NOMO-1 (cell line): ENCODE measurements around the gene NPHP4.

ENCODE experiments used
- DNase-seq, 2 experiments: peaks; one replicate each; lab custom pipeline; 2025; ENCODE audit not compliant: unreplicated experiment in 2 of 2; lab: John Stamatoyannopoulos, UW

NPHP4 gene

DNA sequence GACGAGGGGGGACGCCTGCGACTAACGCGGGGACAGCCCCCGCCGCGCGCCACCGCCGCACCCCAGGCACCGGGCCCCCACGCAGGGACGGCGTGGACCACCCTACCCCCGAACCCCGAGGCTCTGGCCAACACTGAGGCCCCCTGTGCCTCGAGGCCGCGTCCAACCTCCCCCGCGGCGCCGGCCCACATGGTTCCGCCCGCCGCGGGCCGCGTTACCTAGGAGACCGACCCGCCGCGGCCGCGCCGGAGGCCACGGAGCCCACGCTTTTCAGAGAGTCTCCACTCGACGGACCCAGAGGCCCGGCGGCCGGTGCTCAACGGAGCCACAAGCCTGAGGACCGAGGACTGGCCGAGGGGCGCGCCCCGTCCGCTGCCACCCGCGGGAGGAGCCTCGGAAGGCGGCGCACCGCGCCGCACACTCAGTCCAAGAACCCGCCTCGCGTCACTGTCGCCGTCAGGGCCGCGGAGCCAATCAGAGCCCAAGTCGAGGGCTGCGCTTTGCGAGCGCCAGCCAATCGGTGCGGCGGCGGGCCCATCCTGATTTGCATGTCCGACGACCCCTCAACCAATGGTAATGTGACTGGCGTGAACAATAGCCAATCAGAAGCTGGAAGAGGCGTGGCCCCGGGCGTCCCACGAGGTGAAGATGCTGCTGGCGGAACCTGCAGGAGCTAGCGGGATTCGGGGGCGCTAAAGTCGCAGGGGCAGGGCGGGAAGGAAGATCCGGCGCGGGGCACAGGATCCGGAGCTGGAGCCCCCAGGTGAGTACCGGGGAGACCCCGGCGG, at the start of gene NPHP4:
Gene NPHP4 (minus strand): TSS at position 400 of the 788 bp plus-strand sequence. CDS start 6,136 bp downstream, outside the sequence.
- DNase-seq = peak; percentile 99

DNA sequence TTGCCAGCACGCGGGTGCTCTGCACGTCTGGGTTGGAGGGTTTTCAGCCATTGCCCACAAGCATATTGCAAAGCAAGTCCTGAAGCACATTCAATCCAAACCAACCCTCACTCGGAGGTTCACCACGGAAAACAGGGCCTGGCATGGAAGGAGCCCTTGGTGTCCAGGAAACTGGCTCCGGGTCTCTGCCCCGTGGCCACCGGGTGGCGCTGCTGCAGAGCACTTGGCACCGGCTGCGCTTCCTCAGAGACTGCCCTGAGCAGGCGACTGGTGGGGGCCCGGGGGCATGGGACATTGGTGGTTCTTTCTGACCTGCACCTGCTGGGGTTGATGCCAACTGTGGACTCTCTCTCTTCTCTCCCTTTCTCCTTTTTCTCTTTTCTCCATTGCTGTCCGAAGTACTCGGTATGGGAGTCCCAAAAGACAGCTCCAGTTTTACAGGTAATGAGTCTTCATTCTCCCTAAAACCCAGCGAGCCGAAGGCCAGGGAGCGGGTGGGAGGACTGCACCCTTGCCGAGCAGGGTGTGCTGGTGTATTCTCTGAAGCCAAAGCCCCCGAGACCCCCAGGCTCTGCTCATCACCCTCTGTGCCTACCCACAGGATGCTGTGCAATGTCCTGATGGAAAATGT, 49.3 kb upstream of the NPHP4 start:
- no peak for DNase-seq

DNA sequence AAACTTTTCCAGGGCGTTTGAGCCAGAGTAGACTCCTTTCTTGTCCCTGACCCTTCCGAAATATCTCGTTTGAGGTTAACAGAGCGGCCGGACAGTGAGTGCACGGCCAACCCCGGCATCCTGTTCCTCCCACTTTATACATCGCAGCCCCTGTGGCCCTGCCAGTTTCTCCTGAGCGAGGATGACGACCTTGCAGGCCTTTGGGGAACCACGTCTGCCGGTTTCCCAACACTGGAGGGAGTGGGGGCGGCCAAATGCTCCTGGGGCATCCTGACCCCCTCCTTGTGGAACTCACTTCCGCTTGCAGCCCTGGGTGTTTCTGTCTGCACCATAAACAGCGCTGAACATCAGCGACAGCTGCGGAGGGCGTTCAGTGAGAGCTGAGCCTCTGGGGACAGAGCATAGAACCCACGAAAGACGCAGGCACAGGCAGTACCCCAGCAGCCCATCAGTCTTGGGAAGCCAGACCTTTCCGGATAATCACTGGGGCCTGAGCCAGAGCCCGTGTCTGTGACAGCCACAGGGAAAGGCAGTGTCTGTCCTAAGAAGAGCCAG, 48.7 kb upstream of the NPHP4 start:
- no peak for DNase-seq

DNA sequence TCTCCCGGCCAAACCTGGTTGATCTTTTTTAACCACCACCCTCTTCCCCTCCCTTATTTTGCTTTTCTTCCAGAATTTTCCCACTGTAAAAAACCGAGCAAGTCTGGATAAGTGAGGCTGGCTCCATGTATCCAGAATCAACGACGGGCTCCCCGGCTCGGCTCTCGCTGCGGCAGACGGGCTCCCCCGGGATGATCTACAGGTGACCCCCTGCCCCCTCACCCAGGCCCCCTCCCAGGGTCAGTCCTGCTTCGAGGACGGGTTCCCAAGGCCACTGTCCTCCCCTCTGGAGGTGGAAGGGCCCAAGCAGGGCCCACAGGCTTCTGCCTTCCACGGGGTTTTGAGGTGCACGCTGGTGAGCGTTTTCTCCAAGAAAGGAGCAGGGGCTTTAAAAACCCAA, 48.2 kb upstream of the NPHP4 start:
- DNase-seq = no peak

DNA sequence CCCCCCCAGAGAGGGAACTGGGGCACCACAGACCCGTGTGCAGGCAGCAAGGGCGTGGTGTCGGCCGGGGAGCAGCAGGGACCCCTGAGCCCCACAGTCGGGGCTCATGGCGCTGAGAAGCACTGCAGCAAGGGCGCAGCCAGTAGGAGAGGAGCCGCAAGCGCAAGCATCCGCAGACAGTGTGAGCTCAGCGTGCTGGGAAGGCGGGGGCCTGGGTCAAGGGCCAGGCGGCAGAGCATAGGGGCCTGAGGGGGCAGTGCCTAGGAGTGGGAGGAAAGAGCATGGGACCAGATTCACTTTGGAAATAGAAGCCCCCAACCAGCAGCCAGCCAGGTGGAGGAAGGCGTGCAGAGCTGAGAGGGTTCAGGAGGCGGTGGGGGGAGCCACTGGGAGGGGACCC, 46.8 kb upstream of the NPHP4 start:
- no peak for DNase-seq

DNA sequence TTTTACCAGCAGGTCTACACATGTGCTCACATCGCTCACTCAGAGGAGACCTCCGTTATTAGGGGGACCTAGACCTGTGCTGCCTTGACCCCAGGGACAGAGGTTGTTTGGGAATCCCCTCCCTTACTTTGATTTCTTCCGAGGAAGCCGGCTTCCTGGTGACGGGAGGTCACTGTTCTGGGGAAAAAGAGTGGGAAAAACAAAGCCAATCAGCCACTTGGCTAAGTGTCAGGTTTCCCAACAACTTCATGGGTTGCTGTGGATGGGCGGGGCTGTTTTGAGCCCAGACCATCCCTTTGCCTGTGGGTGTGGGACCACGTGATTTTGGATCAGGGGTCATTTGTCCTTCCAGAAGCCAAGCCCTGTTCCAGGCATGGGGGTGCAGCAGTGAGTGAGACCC, 46.4 kb upstream of the NPHP4 start:
- DNase-seq = no peak

DNA sequence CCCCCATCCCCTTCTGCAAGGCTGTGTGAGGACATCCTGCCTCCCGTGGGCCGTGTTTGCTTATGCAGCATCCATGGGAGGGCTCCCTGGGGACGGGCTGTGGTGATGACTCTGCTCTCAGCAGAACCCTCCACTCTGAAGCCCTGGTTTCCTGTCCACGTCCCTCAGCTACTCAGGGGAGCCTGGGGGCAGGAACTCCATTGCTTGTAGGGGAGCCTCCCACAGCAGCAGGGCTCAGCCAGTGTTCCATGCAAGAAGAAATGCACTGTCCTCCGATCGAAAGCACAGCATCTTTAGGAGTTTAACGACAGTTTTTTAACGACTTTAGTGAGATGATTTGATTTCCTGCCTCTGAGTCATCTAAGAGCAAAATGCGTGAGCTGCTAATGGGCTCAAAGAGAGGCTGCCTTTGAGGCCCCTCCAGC, 45.1 kb upstream of the NPHP4 start:
- DNase-seq = no peak

DNA sequence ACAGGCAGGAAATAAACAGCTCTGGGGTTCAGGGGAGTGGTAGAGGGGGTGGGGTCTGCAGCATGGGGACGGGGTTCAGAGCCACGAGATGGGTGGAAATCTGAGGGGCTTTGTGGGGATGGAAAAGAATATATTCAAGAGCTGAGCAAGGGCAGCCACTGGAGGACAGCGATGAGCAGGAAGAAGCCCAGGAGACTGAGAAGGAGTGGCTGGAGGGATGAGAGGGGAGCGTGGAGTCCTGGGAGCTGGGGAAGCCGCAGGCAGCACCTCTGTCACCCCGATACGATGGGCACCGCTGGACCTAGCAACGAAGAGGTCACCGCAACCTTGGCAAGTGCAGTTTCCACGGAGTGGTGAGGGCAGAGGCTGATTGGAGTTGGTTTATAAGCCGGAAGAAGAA, 43.5 kb upstream of the NPHP4 start:
- no peak for DNase-seq

DNA sequence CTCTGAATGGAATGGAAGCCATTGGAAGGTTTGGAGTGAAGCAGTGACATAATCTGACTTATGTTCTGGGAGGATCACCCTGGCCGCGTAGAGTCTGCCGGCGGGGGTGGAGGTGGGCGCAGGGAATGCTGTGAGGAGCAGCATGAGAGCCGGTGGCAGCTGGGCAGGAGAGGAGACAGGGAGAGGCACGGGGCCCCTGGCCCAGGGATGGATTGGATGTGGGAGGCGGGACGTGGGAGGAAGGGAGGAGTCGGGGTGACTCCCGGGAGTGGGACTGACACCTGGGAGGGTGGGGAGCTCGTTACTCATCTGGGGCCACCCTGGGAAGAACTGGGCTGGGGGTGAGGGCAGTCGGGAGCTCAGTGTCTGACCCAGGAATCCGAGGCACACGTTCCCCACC, 43.1 kb upstream of the NPHP4 start:
- DNase-seq = no peak

DNA sequence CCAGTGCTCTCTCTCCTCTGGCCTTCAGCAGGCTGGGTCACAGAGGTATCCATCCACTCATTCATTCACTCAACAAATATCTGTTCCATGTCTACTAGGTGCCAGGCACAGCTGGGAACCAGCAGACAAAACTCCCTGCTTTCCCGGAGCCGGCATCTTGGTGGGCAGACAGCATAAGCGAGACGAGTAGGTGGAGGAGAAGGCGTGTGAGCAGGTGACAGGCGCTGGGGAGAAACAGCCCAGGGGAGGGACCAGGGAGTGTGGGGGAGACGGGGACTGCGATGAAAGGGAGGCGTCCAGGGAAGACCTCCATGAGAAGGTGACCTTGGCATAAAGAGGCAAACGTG, 42.5 kb upstream of the NPHP4 start:
- DNase-seq = no peak

DNA sequence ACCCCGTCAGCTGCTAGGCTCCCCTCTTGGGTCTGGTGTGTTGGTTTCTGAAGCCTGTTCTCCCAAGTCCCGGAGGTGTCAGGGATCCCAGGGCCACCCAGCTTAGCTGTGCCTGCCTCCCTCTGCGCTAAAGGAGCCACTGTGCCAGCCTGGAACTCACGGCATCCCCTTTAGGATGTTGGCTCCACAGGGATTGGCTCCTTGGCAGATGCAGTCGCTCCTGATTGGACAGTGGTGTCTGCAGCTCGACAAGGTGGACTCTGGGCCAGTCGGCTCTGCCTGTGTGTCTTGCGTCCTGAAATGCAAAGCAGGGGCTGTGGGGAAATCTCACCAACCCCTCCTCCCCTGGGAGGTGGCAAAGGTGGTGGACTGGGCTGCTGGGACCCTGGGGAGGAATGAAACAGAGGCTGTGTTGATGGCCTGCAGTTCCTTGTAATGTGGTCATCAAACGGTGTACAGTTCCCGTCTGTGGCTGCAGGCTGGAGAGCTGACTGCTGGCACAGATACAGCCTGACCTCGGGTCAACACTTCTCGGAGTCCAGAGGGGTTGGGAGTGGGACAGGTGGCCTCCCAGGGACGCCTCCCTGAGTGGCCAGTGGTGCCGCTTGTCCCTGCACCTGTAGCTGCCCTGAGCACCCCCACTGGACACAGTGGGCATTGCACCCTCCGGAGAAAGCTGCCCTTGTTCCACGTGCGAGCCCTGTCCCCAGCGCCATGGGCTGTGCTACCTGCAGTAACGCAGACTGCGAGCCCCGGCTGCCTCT, 41.9 kb upstream of the NPHP4 start:
- DNase-seq = no peak

DNA sequence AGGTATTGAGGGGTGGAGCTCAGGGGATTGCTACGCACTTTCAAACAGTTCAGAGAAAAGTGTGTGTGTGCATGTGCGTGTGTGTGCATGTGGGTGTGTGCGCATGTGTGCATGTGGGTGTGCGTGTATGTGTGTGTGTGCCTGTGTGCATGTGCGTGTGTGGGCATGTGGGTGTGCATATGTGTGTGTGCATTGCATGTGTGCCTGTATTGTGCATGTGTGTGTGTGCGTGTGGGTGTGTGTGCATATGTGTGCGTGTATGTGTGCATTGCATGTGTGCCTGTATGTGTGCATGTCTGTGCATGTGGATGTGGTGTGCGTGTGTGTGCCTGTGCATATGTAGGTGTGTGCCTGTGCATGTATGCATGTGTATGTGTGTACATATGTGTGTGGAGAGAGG, 40.9 kb upstream of the NPHP4 start:
- no peak for DNase-seq

DNA sequence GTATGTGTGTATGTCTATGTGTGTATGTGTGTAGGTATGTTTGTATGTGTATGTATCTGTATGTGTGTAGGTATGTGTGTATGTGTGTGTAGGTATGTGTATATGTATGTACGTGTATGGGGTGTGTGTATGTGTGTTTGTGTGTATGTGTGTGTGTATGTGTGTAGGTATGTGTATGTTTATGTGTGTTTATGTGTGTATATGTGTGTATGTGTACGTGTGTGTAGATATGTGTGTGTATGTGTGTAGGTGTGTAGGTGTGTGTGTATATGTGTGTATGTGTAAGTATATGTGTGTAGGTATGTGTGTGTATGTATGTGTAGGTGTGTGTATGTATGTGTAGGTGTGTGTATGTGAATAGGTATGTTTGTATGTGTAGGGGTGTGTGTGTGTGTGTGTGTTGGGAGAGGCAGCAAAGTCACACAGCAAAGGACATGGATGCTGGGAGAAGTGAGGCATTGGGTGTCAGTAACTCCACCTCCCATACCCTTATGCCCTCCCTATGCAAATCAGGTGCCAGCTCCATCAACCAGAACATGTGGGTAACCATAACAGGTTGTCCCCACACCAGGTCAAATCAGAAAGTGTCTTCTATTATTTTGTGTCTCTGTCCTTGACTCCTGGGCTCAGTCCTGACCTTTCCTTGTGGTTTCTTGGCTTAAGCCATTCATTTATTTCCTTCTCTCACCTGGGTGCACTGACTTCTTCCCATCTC, 38.5 kb upstream of the NPHP4 start:
- no peak for DNase-seq

DNA sequence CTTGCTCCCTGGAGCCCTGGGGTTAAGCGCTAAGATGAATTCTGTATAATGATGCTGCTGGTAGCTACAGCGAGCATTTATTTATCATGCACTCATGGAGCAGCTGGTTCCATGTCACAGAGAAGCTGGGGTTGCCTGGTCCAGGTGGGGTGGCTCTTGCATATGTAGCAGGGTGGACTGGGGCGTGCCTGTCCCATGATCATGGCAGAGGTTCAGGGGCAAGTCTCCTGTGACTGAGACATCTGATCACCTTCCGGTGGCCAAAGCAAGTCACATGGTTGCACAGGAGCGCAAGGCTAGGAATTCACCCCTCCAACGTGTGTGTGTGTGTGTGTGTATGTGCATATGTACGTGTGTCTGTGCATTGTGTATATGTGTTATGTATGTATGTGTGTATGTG, 37.9 kb upstream of the NPHP4 start:
- no peak for DNase-seq

DNA sequence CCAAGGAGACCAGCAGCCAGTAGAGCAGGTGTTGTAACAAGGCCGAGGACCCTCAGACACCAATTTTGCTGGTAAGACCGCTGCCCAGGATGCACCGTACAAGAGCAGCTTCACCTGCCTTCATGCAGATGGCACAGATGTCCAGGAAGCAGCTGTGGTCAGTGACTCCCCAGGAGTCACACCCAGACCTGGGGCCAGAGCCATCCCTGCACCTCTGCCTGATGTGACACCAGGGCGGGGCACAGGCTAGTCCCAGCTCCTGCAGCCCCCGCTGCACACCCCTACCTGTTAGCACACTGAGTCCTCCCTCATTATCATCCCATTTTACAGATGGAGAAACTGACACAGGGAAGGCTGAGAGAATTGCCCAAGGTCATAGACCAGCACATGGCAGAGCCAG, 37.1 kb upstream of the NPHP4 start:
- no peak for DNase-seq

DNA sequence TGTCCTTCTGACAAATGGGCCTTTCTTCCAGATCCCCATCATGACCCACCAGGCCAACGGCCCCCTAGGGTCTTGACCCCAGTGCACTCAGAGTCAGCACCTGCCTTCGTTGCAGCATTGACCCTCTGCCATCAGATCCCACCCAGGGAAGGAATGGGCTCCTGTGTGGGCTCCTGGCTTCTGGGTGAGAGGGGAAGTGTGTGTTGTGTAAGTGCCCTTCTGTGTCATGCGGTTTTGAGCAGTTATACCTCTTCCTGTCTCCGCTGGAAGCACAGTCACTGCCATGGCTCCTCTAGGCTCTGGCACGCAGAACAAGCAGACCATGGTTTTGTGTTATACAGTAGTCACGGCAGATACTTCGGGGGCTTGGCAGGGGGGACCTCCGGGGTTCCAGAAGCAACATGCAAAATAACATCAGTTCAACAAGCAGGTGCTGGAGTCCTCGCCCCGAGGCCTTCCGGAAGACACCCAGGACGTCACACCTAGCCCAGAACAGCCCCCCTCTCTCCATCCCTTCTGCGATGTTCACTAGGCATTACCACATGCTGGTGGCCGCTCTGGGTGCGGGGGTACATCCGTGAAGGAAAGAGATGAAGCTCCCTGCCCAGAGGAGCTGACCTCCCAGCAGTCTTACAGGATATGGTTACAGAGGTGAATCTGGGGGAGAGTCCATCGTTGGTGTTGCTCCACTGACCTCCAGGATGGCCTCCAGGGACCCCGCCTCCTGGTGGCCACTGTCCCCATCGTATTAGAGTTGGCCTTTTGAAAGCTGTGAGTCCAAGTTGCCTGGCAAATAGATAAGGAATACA, 36.0 kb upstream of the NPHP4 start:
- DNase-seq = peak; percentile 81 to 90

DNA sequence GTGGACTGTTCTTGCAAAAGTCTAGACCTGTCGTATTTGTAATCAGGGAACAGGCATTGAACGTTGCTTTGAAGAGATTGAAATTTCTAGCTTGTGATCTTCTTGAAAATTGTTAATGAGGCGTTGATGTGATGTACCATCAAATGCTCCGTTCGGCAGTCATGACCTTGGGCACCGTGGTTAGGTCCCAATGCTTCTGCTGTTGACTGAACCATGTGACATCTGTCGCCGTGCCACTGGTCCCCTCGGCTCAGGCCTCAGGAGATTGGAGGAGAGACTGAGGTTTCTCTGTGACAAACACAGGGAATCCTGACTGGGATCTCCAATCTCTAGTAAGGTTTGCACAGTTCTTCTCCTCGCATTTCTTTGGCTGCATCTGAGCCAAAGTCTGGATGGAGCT, 35.4 kb upstream of the NPHP4 start:
- peak in 1 of 2 experiments; percentile 41 for DNase-seq

DNA sequence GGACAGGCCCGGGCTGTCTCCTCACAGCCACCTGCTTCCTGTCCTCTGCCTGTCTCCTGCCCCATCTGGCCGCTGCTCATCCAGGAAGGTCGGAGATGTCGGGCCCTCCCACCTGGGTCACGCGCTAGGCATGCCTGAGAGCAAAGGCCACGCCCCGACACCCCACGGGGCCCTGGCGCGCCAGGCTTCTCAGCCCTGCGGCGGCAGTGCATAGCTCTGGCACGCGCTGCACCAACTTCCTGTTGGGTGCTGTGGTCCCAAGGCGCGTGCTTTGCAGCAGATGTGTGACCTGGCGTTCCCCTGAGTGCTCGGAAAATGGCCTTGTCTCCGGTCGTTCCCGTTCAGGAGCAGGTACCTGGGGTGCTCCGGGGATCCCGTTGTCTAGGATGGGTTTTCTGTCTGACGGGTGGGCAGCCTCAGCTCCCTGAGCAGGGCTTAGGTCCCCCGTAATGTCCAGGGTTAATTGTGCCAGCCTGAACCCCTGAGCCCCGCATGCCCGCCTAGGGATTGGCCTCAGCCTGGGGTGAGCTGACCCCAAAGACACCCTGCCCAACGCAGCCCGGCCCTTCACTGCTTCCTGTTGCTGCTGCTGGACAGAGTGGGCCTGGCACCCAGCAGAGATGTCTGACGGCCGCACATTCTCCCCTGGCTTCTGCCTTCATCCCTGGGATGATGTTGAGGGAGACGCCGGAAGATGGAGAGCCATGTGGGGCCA, 34.0 kb upstream of the NPHP4 start:
- DNase-seq = peak; percentile 95 to 96

DNA sequence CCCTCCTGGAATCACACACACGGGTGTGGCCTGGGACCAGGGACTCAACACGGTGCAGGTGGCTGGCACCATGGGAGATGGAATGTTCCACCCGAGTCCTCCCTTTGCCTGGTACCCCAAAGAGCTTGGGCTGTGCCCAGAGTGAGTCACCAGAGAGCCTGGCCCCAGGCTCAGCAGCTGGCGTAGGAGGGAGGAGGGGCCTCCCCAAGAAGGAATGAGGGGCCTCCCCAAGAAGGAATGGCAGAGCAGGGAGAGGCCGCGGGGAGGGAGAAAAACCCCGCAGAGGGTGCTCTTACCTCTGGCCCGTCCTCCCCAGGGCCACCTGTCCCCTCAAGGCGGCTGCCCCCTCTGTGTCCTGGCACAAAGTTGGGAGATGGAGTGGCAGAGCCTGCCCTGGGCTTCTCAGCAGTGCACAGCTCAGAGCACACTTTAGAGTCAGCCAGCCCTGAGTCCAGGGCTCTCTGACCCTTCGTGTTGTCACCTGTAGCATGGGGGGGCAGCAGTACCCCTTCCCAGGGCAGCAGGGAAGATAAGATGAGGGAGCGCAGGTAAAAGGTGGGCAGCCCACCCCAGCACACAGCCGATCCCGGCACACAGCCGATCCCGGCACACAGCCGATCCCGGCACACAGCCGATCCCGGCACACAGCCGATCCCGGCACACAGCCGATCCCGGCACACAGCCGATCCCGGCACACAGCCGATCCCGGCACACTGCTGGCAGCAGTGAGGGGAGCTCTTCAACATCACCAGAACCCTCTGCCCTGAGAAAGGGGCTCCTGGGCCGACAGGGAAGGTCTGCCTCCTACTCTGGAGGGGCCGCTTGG, 33.3 kb upstream of the NPHP4 start:
- no peak for DNase-seq
